Lower leg skin (tissue), 3 donors: ENCODE results near the gene COL25A1.

ENCODE experiments used
- CTCF ChIP-seq, 3 donors: fragments of 450-650 bp; IDR thresholded peaks; one replicate each; pipeline ENCODE4 v1.5.1; 2016; ENCODE audit warnings: antibody characterized with exemption in 3 of 3, mild to moderate bottlenecking in 3 of 3, moderate library complexity in 2 of 3
- POLR2A ChIP-seq, 2 donors: fragments of 450-650 bp; IDR thresholded peaks; one replicate each; pipeline ENCODE4 v1.6.1; 2016 to 2017; ENCODE audit warnings: antibody characterized with exemption in 2 of 2, mild to moderate bottlenecking in 1 of 2, moderate library complexity in 1 of 2

- TF ChIP-seq POLR2A (IDR thresholded peaks at IDR 0.05) (no peak), CTCF (IDR thresholded peaks at IDR 0.05) (no peak)
Observed at GRCh38 chr4:109179061-109179460, 123.4 kb downstream of the COL25A1 start.
